Common myeloid progenitor, CD34-positive (primary cell): ENCODE measurements around the gene AKAP4. TPM values are rescaled to one million over a fixed set of nuclear protein-coding genes. Genes with fewer than 3 reads are reported as not detected.

Source experiments
- CTCF ChIA-PET: fragments of 350-600 bp; sonication (Branson Sonifier 250); formaldehyde crosslinking; loops from one replicate; lab custom pipeline; 2021; ENCODE audit warnings: antibody characterized with exemption; lab: Charles Lee
- POLR2A ChIA-PET: fragments of 350-600 bp; sonication (Branson Sonifier 250); formaldehyde crosslinking; loops from one replicate; lab custom pipeline; 2021; ENCODE audit warnings: antibody characterized with exemption; lab: Charles Lee
- DNase-seq, 3 donors: peaks; one replicate each; pipeline versions ENCODE4 v3.0.0 to v3.0.0-alpha.2; 2013
- H3K27ac ChIP-seq, 2 experiments: 1 replicate in 1 of 2; 2 replicates in 1 of 2; pipeline ENCODE4 v1.7.0; 2013; ENCODE audit warnings: inconsistent platforms in 2 of 2, low read length in 2 of 2, mild to moderate bottlenecking in 2 of 2, low read depth in 1 of 2, moderate library complexity in 1 of 2; ENCODE audit not compliant: severe bottlenecking in 2 of 2, insufficient read depth in 1 of 2, poor library complexity in 1 of 2
- H3K27me3 ChIP-seq, 5 experiments: replicated peaks in 2 of 5; 1 replicate in 3 of 5; 2 replicates in 2 of 5; pipeline versions ENCODE4 v1.6.1 to v1.7.0; 2013; ENCODE audit warnings: low read length in 4 of 5, mild to moderate bottlenecking in 2 of 5, moderate library complexity in 2 of 5, inconsistent platforms in 1 of 5; ENCODE audit not compliant: insufficient read depth in 5 of 5, control insufficient read depth in 4 of 5
- H3K36me3 ChIP-seq, 4 experiments: 1 replicate in 2 of 4; 2 replicates in 2 of 4; pipeline versions ENCODE4 v1.6.1 to v1.7.0; 2013; ENCODE audit warnings: low read length in 3 of 4, control low read depth in 1 of 4, mild to moderate bottlenecking in 1 of 4; ENCODE audit not compliant: control insufficient read depth in 4 of 4, insufficient read depth in 4 of 4
- H3K4me1 ChIP-seq, 4 experiments: 1 replicate in 3 of 4; 2 replicates in 1 of 4; pipeline versions ENCODE4 v1.6.1 to v1.7.1; 2013; ENCODE audit warnings: low read length in 3 of 4, mild to moderate bottlenecking in 3 of 4, control low read depth in 1 of 4, inconsistent platforms in 1 of 4, moderate library complexity in 1 of 4; ENCODE audit not compliant: control insufficient read depth in 4 of 4, insufficient read depth in 4 of 4; ENCODE audit errors: control extremely low read depth in 1 of 4
- H3K4me3 ChIP-seq, 7 experiments: 1 replicate in 4 of 7; 2 replicates in 3 of 7; pipeline versions ENCODE4 v1.5.1 to v1.7.0; 2013; ENCODE audit warnings: mild to moderate bottlenecking in 7 of 7, low read length in 6 of 7, moderate library complexity in 6 of 7, inconsistent platforms in 2 of 7, low read depth in 2 of 7, control low read depth in 1 of 7; ENCODE audit not compliant: insufficient read depth in 4 of 7, control insufficient read depth in 1 of 7; ENCODE audit errors: extremely low read depth in 1 of 7
- H3K9me3 ChIP-seq, 5 experiments: 1 replicate in 4 of 5; 2 replicates in 1 of 5; pipeline versions ENCODE4 v1.6.1 to v1.7.1; 2013; ENCODE audit warnings: low read length in 4 of 5, mild to moderate bottlenecking in 2 of 5, inconsistent platforms in 1 of 5, low read depth in 1 of 5, moderate library complexity in 1 of 5; ENCODE audit not compliant: control insufficient read depth in 4 of 5, insufficient read depth in 2 of 5; ENCODE audit errors: control extremely low read depth in 1 of 5
- WGBS: methylation state at CpG from one replicate; pipeline ENCODE4 v1.1.5; 2013; ENCODE audit not compliant: insufficient coverage; 5-methylcytosine and 5-hydroxymethylcytosine counted together
- polyA plus RNA-seq: library from polyadenylated mRNA; unstranded; fragments of 120-200 nt; gene quantifications from one replicate; pipeline ENCODE4 v1.2.1, GENCODE V29; 2013

Gene AKAP4
- polyA plus RNA-seq = not detected

- Histone ChIP-seq H3K27me3 (no peaks in the 10 kb centered on the region), H3K4me3 (no peak within 1 kb of the TSS), H3K9me3 (no peaks in the 10 kb centered on the region), H3K36me3 (no peaks in the 10 kb centered on the region), H3K4me1 (peaks cover 0 to 4% (median 2%) of the 10 kb centered on the region in 4 experiments), H3K27ac (no peak within 1 kb of the TSS)
- WGBS = no CpG with 5 or more reads among the region's 1 CpG
- ChIA-PET CTCF (interaction anchor here (0.6 to 5.0 kb wide), 3 partner anchors 100 to 321 kb away, joined by 3 to 32 read pairs (median 4); no protein-coding TSS in a partner anchor), POLR2A (no interaction called here)
- DNase-seq = no peak
These were observed at the start of gene AKAP4 for GRCh38 chrX:50200907-50201306. Gene AKAP4, minus strand, starts transcription at chrX:50201007. Its CDS starts 118 bp downstream, at chrX:50200889.

- DNase-seq = peak in 2 of 3 donors; percentile 39 to 47
- CTCF ChIA-PET = interaction anchor here (1.2 kb wide), 1 partner anchor 111 kb away, joined by 5 read pairs; no protein-coding TSS in a partner anchor
These were observed 10.7 kb upstream of the AKAP4 start for GRCh38 chrX:50211510-50211909.

GRCh38 chrX:50206753-50207152 lies 5.9 kb upstream of the AKAP4 start:
- H3K27me3 ChIP-seq = no peaks in the 10 kb centered on the region
- no peak for DNase-seq
- CTCF ChIA-PET = interaction anchor here (5.9 kb wide), 1 partner anchor 107 kb away, joined by 66 read pairs; no protein-coding TSS in a partner anchor
- POLR2A ChIA-PET = no interaction called here
- H3K4me3 ChIP-seq = no peak overlapping the region
- 72% methylated on average over 9 of the region's 11 CpGs for WGBS
- H3K36me3 ChIP-seq = no peaks in the 10 kb centered on the region
- peaks cover 0 to 4% (median 2%) of the 10 kb centered on the region in 4 experiments for H3K4me1 ChIP-seq
- no peak overlapping the region for H3K27ac ChIP-seq
- no peaks in the 10 kb centered on the region for H3K9me3 ChIP-seq

More at GRCh38 chrX:50211510-50211909, 10.7 kb upstream of the AKAP4 start:
- WGBS = 53% methylated on average over 6 of the region's 8 CpGs
- POLR2A ChIA-PET = no interaction called here
- Histone ChIP-seq H3K36me3 (no peaks in the 10 kb centered on the region), H3K9me3 (no peaks in the 10 kb centered on the region), H3K4me1 (no peaks in the 10 kb centered on the region), H3K4me3 (no peak overlapping the region), H3K27ac (no peak overlapping the region), H3K27me3 (no peaks in the 10 kb centered on the region)

- POLR2A ChIA-PET = no interaction called here
- CTCF ChIA-PET = interaction anchor here (0.7 to 5.9 kb wide), 6 partner anchors 9 to 289 kb away, joined by 3 to 66 read pairs (median 3); no protein-coding TSS in a partner anchor
These were observed 3.6 kb upstream of the AKAP4 start, which contains the start of gene CCNB3 for GRCh38 chrX:50204364-50204899. Gene CCNB3, plus strand, starts transcription at chrX:50204765. Its CDS starts 80,399 bp downstream, at chrX:50285164.

GRCh38 chrX:50202539-50202938 lies 1.7 kb upstream of the AKAP4 start:
- Histone ChIP-seq H3K27me3 (no peaks in the 10 kb centered on the region), H3K36me3 (no peaks in the 10 kb centered on the region), H3K9me3 (no peaks in the 10 kb centered on the region), H3K4me3 (no peak overlapping the region), H3K4me1 (peaks cover 0 to 4% (median 2%) of the 10 kb centered on the region in 4 experiments), H3K27ac (no peak overlapping the region)
- DNase-seq = no peak
- 100% methylated on average over 2 of the region's 3 CpGs for WGBS
- CTCF ChIA-PET = interaction anchor here (5.0 kb wide), 1 partner anchor 101 kb away, joined by 32 read pairs; no protein-coding TSS in a partner anchor
- POLR2A ChIA-PET = no interaction called here

More at GRCh38 chrX:50204364-50204899, 3.6 kb upstream of the AKAP4 start, which contains the start of gene CCNB3:
- peak; percentile 83 to 93 (median 93) for DNase-seq
- Histone ChIP-seq H3K27me3 (no peaks in the 10 kb centered on the region), H3K4me1 (peaks cover 0 to 4% (median 2%) of the 10 kb centered on the region in 4 experiments), H3K27ac (peak within 1 kb of the TSS in 1 of 2 experiments; percentile 9), H3K36me3 (no peaks in the 10 kb centered on the region), H3K9me3 (no peaks in the 10 kb centered on the region), H3K4me3 (peak within 1 kb of the TSS in 3 of 7 experiments; percentile 25 to 37 (median 36))
- WGBS = 0% methylated on average over 2 of the region's 19 CpGs

GRCh38 chrX:50198348-50198747 lies 2.5 kb downstream of the AKAP4 start:
- Histone ChIP-seq H3K4me3 (no peak overlapping the region), H3K4me1 (no peaks in the 10 kb centered on the region), H3K27me3 (no peaks in the 10 kb centered on the region), H3K9me3 (no peaks in the 10 kb centered on the region), H3K27ac (no peak overlapping the region), H3K36me3 (no peaks in the 10 kb centered on the region)
- WGBS = 100% methylated on average over 1 of the region's 4 CpGs
- POLR2A ChIA-PET = no interaction called here
- DNase-seq = peak; percentile 16 to 62 (median 41)
- CTCF ChIA-PET = interaction anchor here (5.0 kb wide), 1 partner anchor 97 kb away, joined by 32 read pairs; no protein-coding TSS in a partner anchor
